ENCODE data around the gene ATXN7L3.

ATXN7L3 gene

DNA sequence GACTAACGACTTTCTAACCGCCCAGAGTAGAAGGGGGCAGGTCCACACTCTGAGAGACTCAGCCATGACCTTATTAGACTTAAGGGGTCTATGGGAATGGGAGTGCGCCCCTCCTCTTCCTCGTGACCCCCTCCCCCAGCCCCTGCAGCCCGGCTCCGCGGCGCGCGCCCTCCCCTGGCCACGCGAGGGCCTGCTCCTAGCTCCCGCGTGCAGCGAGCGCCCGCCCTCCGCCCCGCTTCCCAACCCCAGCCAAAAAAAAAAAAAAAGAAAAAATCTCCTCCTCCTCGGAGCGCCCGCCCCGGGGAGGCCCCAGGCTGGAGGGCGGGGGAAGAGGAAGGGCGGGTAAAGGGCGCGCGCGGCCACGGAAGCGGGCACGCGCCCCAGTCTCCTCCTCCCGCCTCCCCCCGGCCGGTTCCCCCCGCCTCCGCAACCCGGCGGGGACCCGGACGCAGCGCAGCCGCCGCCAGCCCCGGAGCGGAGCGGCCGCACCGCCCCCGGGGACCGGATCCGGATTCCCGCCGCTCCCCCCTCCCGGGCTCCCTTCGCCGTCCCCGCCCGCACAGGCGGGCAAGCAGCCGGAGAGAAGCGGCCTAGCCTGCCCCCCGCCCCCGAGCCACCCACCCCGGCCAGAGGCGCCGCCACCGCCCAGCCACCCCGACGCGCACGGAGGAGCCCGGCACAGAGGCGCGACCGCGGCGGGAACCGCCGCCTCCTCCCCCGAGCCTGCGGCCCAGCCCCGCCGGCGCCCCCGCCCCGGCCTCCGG is 18.8 kb upstream of the ATXN7L3 start (continued):
- TF ChIP-seq ZNF596 (tag by site-specific recombination; IDR thresholded peaks at IDR 0.05), result no peak
- TF ChIP-seq, protein P1, sequence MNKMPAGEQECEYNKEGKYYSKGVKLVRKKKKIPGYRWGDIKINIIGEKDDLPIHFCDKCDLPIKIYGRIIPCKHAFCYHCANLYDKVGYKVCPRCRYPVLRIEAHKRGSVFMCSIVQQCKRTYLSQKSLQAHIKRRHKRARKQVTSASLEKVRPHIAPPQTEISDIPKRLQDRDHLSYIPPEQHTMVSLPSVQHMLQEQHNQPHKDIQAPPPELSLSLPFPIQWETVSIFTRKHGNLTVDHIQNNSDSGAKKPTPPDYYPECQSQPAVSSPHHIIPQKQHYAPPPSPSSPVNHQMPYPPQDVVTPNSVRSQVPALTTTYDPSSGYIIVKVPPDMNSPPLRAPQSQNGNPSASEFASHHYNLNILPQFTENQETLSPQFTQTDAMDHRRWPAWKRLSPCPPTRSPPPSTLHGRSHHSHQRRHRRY (tag by site-specific recombination; IDR thresholded peaks at IDR 0.05), result no peak
- TF ChIP-seq ZNF777 (tag by site-specific recombination; IDR thresholded peaks at IDR 0.05; ENCODE audit: borderline replicate concordance), result no peak
- TF ChIP-seq GLIS2 (tag by site-specific recombination; IDR thresholded peaks at IDR 0.05), result no peak
- TF ChIP-seq, protein P2, sequence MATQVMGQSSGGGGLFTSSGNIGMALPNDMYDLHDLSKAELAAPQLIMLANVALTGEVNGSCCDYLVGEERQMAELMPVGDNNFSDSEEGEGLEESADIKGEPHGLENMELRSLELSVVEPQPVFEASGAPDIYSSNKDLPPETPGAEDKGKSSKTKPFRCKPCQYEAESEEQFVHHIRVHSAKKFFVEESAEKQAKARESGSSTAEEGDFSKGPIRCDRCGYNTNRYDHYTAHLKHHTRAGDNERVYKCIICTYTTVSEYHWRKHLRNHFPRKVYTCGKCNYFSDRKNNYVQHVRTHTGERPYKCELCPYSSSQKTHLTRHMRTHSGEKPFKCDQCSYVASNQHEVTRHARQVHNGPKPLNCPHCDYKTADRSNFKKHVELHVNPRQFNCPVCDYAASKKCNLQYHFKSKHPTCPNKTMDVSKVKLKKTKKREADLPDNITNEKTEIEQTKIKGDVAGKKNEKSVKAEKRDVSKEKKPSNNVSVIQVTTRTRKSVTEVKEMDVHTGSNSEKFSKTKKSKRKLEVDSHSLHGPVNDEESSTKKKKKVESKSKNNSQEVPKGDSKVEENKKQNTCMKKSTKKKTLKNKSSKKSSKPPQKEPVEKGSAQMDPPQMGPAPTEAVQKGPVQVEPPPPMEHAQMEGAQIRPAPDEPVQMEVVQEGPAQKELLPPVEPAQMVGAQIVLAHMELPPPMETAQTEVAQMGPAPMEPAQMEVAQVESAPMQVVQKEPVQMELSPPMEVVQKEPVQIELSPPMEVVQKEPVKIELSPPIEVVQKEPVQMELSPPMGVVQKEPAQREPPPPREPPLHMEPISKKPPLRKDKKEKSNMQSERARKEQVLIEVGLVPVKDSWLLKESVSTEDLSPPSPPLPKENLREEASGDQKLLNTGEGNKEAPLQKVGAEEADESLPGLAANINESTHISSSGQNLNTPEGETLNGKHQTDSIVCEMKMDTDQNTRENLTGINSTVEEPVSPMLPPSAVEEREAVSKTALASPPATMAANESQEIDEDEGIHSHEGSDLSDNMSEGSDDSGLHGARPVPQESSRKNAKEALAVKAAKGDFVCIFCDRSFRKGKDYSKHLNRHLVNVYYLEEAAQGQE (tag by site-specific recombination; IDR thresholded peaks at IDR 0.05), result no peak
- TF ChIP-seq, protein P3, sequence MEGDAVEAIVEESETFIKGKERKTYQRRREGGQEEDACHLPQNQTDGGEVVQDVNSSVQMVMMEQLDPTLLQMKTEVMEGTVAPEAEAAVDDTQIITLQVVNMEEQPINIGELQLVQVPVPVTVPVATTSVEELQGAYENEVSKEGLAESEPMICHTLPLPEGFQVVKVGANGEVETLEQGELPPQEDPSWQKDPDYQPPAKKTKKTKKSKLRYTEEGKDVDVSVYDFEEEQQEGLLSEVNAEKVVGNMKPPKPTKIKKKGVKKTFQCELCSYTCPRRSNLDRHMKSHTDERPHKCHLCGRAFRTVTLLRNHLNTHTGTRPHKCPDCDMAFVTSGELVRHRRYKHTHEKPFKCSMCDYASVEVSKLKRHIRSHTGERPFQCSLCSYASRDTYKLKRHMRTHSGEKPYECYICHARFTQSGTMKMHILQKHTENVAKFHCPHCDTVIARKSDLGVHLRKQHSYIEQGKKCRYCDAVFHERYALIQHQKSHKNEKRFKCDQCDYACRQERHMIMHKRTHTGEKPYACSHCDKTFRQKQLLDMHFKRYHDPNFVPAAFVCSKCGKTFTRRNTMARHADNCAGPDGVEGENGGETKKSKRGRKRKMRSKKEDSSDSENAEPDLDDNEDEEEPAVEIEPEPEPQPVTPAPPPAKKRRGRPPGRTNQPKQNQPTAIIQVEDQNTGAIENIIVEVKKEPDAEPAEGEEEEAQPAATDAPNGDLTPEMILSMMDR (tag by site-specific recombination; IDR thresholded peaks at IDR 0.05), result peak; percentile 79
- no peak for TF ChIP-seq OSR2 (tag by site-specific recombination; IDR thresholded peaks at IDR 0.05)

DNA sequence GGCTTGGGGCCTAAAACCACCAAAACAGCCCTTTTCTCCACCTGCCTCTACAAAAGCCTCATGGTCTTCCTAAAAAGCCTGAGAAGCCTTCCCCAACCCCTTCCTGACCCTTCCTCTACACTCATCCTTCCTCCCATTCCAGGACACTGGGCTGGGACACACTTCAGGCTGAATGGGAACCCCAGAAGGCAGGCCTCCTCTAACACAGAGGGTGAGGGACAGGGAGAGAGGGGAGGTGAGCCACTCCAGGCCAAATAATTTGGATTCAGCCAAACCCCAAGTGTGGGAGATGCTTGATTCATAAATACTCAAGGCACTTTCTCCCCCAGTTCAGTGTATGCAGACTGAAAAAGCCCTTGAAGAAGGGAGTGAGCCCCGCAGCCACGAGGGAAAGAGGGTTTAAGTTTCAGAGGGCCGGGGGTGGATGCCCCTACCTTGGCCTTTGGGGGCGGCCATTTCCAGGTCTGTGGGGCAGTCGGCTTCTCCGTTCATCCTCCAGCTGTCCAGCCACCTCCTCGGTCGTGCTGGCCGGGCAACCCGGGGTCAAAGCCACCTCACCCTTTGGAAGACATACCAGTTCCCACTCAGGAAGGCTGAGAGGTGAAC is 18.2 kb upstream of the ATXN7L3 start:
- ChIA-PET CTCF (interaction anchor here (0.6 to 4.4 kb wide), 13 partner anchors 10 to 558 kb away, joined by 3 to 33 read pairs (median 4); partner anchors contain the start of genes ATXN7L3 and GRN), POLR2A (interaction anchor here (0.5 to 1.5 kb wide), 21 partner anchors 8 to 385 kb away, joined by 3 to 13 read pairs (median 4); partner anchors contain the start of genes ATXN7L3, HDAC5, MPP3 and RUNDC3A)
- H3K4me3 ChIP-seq (ENCODE audit: low read depth, low read length), result peak overlapping the region; percentile 79
- no peak for TF ChIP-seq ZNF23 (tag by site-specific recombination; IDR thresholded peaks at IDR 0.05; ENCODE audit: borderline replicate concordance)
- no peak for TF ChIP-seq ZNF544 (tag by site-specific recombination; IDR thresholded peaks at IDR 0.05)
- no peak for TF ChIP-seq SP2 (tag by site-specific recombination; IDR thresholded peaks at IDR 0.05)
- TF ChIP-seq KLF9 (tag by site-specific recombination; IDR thresholded peaks at IDR 0.05; ENCODE audit: low read depth), result 0 out of 2 replicates have a peak, but pooled peaks have one; percentile 18
- no peak for TF ChIP-seq ZBTB1 (tag by site-specific recombination; IDR thresholded peaks at IDR 0.05)
- peak; percentile 3; the same call in 1 of the 2 replicates for TF ChIP-seq ZFHX2 (tag by site-specific recombination; conservative IDR thresholded peaks at IDR 0.05)
- TF ChIP-seq, protein P4, sequence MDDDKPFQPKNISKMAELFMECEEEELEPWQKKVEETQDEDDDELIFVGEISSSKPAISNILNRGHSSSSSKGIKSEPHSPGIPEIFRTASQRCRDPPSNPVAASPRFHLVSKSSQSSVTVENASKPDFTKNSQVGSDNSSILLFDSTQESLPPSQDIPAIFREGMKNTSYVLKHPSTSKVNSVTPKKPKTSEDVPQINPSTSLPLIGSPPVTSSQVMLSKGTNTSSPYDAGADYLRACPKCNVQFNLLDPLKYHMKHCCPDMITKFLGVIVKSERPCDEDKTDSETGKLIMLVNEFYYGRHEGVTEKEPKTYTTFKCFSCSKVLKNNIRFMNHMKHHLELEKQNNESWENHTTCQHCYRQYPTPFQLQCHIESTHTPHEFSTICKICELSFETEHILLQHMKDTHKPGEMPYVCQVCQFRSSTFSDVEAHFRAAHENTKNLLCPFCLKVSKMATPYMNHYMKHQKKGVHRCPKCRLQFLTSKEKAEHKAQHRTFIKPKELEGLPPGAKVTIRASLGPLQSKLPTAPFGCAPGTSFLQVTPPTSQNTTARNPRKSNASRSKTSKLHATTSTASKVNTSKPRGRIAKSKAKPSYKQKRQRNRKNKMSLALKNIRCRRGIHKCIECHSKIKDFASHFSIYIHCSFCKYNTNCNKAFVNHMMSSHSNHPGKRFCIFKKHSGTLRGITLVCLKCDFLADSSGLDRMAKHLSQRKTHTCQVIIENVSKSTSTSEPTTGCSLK (tag by site-specific recombination; IDR thresholded peaks at IDR 0.05), result no peak
- 0 out of 2 replicates have a peak, but pooled peaks have one; percentile 39 for TF ChIP-seq ZBTB48 (tag by site-specific recombination; IDR thresholded peaks at IDR 0.05)
- TF ChIP-seq, protein P5, sequence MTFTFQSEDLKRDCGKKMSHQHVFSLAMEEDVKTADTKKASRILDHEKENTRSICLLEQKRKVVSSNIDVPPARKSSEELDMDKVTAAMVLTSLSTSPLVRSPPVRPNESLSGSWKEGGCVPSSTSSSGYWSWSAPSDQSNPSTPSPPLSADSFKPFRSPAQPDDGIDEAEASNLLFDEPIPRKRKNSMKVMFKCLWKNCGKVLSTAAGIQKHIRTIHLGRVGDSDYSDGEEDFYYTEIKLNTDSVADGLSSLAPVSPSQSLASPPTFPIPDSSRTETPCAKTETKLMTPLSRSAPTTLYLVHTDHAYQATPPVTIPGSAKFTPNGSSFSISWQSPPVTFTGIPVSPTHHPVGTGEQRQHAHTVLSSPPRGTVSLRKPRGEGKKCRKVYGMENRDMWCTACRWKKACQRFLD (tag by site-specific recombination; IDR thresholded peaks at IDR 0.05), result no peak
- no peak for TF ChIP-seq ZNF146 (tag by site-specific recombination; IDR thresholded peaks at IDR 0.05)
- TF ChIP-seq, protein P6, sequence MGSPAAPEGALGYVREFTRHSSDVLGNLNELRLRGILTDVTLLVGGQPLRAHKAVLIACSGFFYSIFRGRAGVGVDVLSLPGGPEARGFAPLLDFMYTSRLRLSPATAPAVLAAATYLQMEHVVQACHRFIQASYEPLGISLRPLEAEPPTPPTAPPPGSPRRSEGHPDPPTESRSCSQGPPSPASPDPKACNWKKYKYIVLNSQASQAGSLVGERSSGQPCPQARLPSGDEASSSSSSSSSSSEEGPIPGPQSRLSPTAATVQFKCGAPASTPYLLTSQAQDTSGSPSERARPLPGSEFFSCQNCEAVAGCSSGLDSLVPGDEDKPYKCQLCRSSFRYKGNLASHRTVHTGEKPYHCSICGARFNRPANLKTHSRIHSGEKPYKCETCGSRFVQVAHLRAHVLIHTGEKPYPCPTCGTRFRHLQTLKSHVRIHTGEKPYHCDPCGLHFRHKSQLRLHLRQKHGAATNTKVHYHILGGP (tag by site-specific recombination; IDR thresholded peaks at IDR 0.05), result no peak
- TF ChIP-seq KLF16 (tag by site-specific recombination; IDR thresholded peaks at IDR 0.05), result no peak
- no peak for TF ChIP-seq ZNF623 (tag by site-specific recombination; IDR thresholded peaks at IDR 0.05)
- no peak for TF ChIP-seq ZNF76 (tag by site-specific recombination; IDR thresholded peaks at IDR 0.05; ENCODE audit: borderline replicate concordance, low read depth)
- no peak for TF ChIP-seq ZNF19 (tag by site-specific recombination; IDR thresholded peaks at IDR 0.05; ENCODE audit: low read depth)
- TF ChIP-seq ZNF558 (tag by site-specific recombination; IDR thresholded peaks at IDR 0.05), result no peak
- 0 out of 2 replicates have a peak, but pooled peaks have one; percentile 14 for TF ChIP-seq ZBTB20 (tag by site-specific recombination; IDR thresholded peaks at IDR 0.05)
- H3K27ac ChIP-seq (ENCODE audit: extremely low read depth, low read depth, low read length), result peak overlapping the region; percentile 73
- peaks cover 14 to 46% of the 10 kb centered on the region in 2 experiments; a peak in 2 of 3 replicates for H3K36me3 ChIP-seq (ENCODE audit: control insufficient read depth in 2 of 2, insufficient read depth in 1 of 2, low read length in 2 of 2)
- no peaks in the 10 kb centered on the region for H3K9me3 ChIP-seq (ENCODE audit: control insufficient read depth, insufficient read depth, low read depth, low read length)
- H3K4me1 ChIP-seq (ENCODE audit: control insufficient read depth, insufficient read depth, low read length), result peaks cover 9% of the 10 kb centered on the region
